Peyer's patch (tissue), 4 donors: ENCODE measurements around the gene TSPAN9. TPM values are rescaled to one million over a fixed set of nuclear protein-coding genes. Genes with fewer than 3 reads are reported as not detected.

Experiments
- DNase-seq, 3 donors: peaks; one replicate each; pipeline ENCODE4 v3.0.0-alpha.2; 2017 to 2019
- H3K27ac ChIP-seq, 4 donors: fragments of 200-600 bp; sonication (generic); one replicate each; pipeline ENCODE4 v1.5.1; 2016 to 2019
- H3K27me3 ChIP-seq, 2 donors: fragments of 200-600 bp; sonication (generic); one replicate each; pipeline ENCODE4 v1.5.1; 2019
- H3K36me3 ChIP-seq, 3 donors: fragments of 200-600 bp; sonication (generic); one replicate each; pipeline ENCODE4 v1.5.1; 2016 to 2019
- H3K4me1 ChIP-seq, 4 donors: fragments of 200-600 bp; sonication (generic); one replicate each; pipeline ENCODE4 v1.5.1; 2016 to 2019
- H3K4me3 ChIP-seq, 4 donors: fragments of 200-600 bp; sonication (generic); 1 replicate in 3 of 4; 2 replicates in 1 of 4; pipeline ENCODE4 v1.5.1; 2016 to 2019; ENCODE audit warnings: mild to moderate bottlenecking in 1 of 4
- H3K9me3 ChIP-seq, 4 donors: fragments of 200-600 bp; sonication (generic); one replicate each; pipeline ENCODE4 v1.5.1; 2016 to 2019; ENCODE audit warnings: mild to moderate bottlenecking in 1 of 4
- CTCF ChIP-seq, 6 experiments: fragments of 450-650 bp in 4 of 6; fragments of 200-600 bp in 2 of 6; sonication (generic) in 1 of 6; IDR thresholded peaks; one replicate each; pipeline ENCODE4 v1.5.1; 2017 to 2019; ENCODE audit warnings: antibody characterized with exemption in 6 of 6, mild to moderate bottlenecking in 3 of 6, moderate library complexity in 1 of 6
- POLR2A ChIP-seq, 2 donors: fragments of 450-650 bp; IDR thresholded peaks; one replicate each; pipeline ENCODE4 v1.5.1; 2017; ENCODE audit warnings: antibody characterized with exemption in 2 of 2, mild to moderate bottlenecking in 2 of 2, moderate library complexity in 2 of 2
- total RNA-seq, 4 donors: library from RNA; depleted of rRNA; stranded (reverse); fragments of >200 nt; gene quantifications; one replicate each; pipeline ENCODE4 v1.1.0, GENCODE V29; 2016

The TSPAN9 gene
- total RNA-seq, 4 donors from 2014 or later, result 7.5 to 23.9 (median 11.8) TPM

- no peaks in the 10 kb centered on the region for H3K36me3 ChIP-seq
- TF ChIP-seq POLR2A (IDR thresholded peaks at IDR 0.05) (no peak), CTCF (IDR thresholded peaks at IDR 0.05) (no peak)
- no peaks in the 10 kb centered on the region for H3K27me3 ChIP-seq
- H3K4me3 ChIP-seq, result no peak overlapping the region
- DNase-seq, result no peak
- no peaks in the 10 kb centered on the region for H3K9me3 ChIP-seq
- H3K4me1 ChIP-seq, result no peaks in the 10 kb centered on the region
- no peak overlapping the region for H3K27ac ChIP-seq
Observed at GRCh38 chr12:3054374-3054773, 22.8 kb upstream of the TSPAN9 start.

- H3K27ac ChIP-seq, result peak overlapping the region in 1 of 4 donors; percentile 37
Observed at GRCh38 chr12:3055026-3055703, 22.0 kb upstream of the TSPAN9 start.

GRCh38 chr12:3055704-3056467, 21.3 kb upstream of the TSPAN9 start:
- no peak for DNase-seq
- TF ChIP-seq CTCF (IDR thresholded peaks at IDR 0.05) (no peak), POLR2A (IDR thresholded peaks at IDR 0.05) (no peak)
- peak overlapping the region in 1 of 4 donors; percentile 37 for H3K27ac ChIP-seq
- H3K36me3 ChIP-seq, result no peaks in the 10 kb centered on the region
- H3K4me1 ChIP-seq, result no peaks in the 10 kb centered on the region
- H3K27me3 ChIP-seq, result no peaks in the 10 kb centered on the region
- no peak overlapping the region for H3K4me3 ChIP-seq
- no peaks in the 10 kb centered on the region for H3K9me3 ChIP-seq

More at GRCh38 chr12:3055026-3055703, 22.0 kb upstream of the TSPAN9 start:
- H3K9me3 ChIP-seq, result no peaks in the 10 kb centered on the region
- no peak overlapping the region for H3K4me3 ChIP-seq
- no peaks in the 10 kb centered on the region for H3K36me3 ChIP-seq
- no peaks in the 10 kb centered on the region for H3K27me3 ChIP-seq
- H3K4me1 ChIP-seq, result no peaks in the 10 kb centered on the region
- peak in 1 of 3 donors; percentile 7 for DNase-seq
- TF ChIP-seq CTCF (IDR thresholded peaks at IDR 0.05) (no peak), POLR2A (IDR thresholded peaks at IDR 0.05) (no peak)

- Histone ChIP-seq H3K4me3 (no peak overlapping the region), H3K36me3 (no peaks in the 10 kb centered on the region), H3K9me3 (no peaks in the 10 kb centered on the region), H3K4me1 (no peaks in the 10 kb centered on the region), H3K27me3 (no peaks in the 10 kb centered on the region), H3K27ac (no peak overlapping the region)
- DNase-seq, result peak in 1 of 3 donors; percentile 0
- TF ChIP-seq POLR2A (IDR thresholded peaks at IDR 0.05) (no peak), CTCF (IDR thresholded peaks at IDR 0.05) (no peak)
Observed at GRCh38 chr12:3061059-3061458, 16.1 kb upstream of the TSPAN9 start.

GRCh38 chr12:3061501-3062215, 15.5 kb upstream of the TSPAN9 start:
- Histone ChIP-seq H3K36me3 (no peaks in the 10 kb centered on the region), H3K27ac (no peak overlapping the region), H3K9me3 (no peaks in the 10 kb centered on the region), H3K27me3 (no peaks in the 10 kb centered on the region), H3K4me1 (no peaks in the 10 kb centered on the region), H3K4me3 (no peak overlapping the region)
- peak in 1 of 3 donors; percentile 6 for DNase-seq
- TF ChIP-seq CTCF (IDR thresholded peaks at IDR 0.05) (no peak), POLR2A (IDR thresholded peaks at IDR 0.05) (no peak)
